Right atrium auricular region (tissue), 2 donors: ENCODE results near the gene AMZ1. TPM values are rescaled to one million over a fixed set of nuclear protein-coding genes. Genes with fewer than 3 reads are reported as not detected.

Source experiments
- DNase-seq: peaks from one replicate; pipeline ENCODE4 v3.0.0-alpha.2; 2019; ENCODE audit warnings: low spot score
- H3K27ac ChIP-seq, 2 donors: fragments of 200-600 bp; sonication (generic); 1 replicate in 1 of 2; 2 replicates in 1 of 2; pipeline ENCODE4 v1.5.1; 2016 to 2019
- H3K27me3 ChIP-seq, 2 donors: fragments of 200-600 bp; sonication (generic); one replicate each; pipeline versions ENCODE4 v1.5.1 to v1.6.0; 2017 to 2019
- H3K36me3 ChIP-seq: fragments of 200-600 bp; sonication (generic); one replicate; pipeline ENCODE4 v1.5.1; 2016
- H3K4me1 ChIP-seq, 2 donors: fragments of 200-600 bp; sonication (generic); one replicate each; pipeline versions ENCODE4 v1.5.1 to v1.6.0; 2017 to 2019
- H3K4me3 ChIP-seq, 2 donors: fragments of 200-600 bp; sonication (generic); 1 replicate in 1 of 2; 2 replicates in 1 of 2; pipeline ENCODE4 v1.5.1; 2017 to 2019; ENCODE audit warnings: mild to moderate bottlenecking in 1 of 2, moderate library complexity in 1 of 2
- H3K9me3 ChIP-seq, 2 donors: fragments of 200-600 bp; sonication (generic); one replicate each; pipeline ENCODE4 v1.5.1; 2019
- total RNA-seq, 2 donors: library from RNA; depleted of rRNA; stranded (reverse); fragments of >200 nt; gene quantifications; one replicate each; pipeline ENCODE4 v1.1.0, GENCODE V29; 2016
- TF ChIP-seq, protein P1 (sequence below), 2 donors: fragments of 200-600 bp; sonication (generic); IDR thresholded peaks; one replicate each; pipeline ENCODE4 v1.5.1; 2019; ENCODE audit warnings: antibody characterized with exemption in 2 of 2

The AMZ1 gene
- total RNA-seq, 2 donors from 2014 or later: 0.07 TPM; not detected in 1

DNA sequence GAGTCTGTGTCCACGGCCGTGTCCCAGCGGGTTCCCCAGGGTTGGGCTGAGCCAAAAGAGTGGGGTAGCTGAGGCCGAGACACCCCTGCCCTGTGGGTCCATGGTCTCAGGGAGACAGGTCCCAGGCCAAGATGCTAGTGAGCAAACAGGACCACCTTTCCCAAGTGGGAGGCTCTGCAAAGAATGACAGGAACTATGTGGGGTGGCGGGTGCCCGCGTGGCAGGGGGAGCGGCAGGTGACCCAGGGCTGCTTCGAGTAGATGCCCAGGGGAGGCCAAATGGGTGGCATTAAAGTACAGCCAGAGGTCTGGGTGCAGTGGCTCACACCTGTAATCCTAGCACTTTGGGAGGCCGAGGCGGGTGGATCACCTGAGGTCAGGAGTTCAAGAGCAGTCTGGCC is 38.0 kb upstream of the AMZ1 start:
- Histone ChIP-seq H3K27me3 (no peaks in the 10 kb centered on the region), H3K4me1 (peaks cover 0 to 3% of the 10 kb centered on the region in 2 donors), H3K27ac (no peak overlapping the region), H3K9me3 (no peaks in the 10 kb centered on the region), H3K36me3 (peaks cover 22% of the 10 kb centered on the region), H3K4me3 (no peak overlapping the region)
- TF ChIP-seq, protein P1, sequence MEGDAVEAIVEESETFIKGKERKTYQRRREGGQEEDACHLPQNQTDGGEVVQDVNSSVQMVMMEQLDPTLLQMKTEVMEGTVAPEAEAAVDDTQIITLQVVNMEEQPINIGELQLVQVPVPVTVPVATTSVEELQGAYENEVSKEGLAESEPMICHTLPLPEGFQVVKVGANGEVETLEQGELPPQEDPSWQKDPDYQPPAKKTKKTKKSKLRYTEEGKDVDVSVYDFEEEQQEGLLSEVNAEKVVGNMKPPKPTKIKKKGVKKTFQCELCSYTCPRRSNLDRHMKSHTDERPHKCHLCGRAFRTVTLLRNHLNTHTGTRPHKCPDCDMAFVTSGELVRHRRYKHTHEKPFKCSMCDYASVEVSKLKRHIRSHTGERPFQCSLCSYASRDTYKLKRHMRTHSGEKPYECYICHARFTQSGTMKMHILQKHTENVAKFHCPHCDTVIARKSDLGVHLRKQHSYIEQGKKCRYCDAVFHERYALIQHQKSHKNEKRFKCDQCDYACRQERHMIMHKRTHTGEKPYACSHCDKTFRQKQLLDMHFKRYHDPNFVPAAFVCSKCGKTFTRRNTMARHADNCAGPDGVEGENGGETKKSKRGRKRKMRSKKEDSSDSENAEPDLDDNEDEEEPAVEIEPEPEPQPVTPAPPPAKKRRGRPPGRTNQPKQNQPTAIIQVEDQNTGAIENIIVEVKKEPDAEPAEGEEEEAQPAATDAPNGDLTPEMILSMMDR (IDR thresholded peaks at IDR 0.05): no peak
- DNase-seq: no peak

DNA sequence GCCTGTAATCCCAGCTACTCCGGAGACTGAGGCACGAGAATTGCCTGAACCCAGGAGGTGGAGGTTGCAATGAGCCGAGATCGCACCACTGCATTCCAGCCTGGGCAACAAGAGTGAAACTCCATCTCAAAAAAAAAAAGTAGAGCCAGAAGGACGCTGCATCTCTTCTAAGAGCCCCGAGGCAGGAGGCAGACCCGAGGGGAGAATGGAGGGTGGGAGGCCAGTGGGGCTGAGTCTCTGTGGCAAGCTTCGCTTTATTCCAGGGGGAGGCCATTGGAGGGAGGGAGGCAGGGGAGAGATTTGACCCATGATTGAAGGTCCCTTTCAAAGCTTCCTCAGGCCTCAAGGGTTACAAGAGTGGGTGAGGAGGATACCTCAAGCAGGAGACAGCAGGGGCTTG is 37.6 kb upstream of the AMZ1 start:
- TF ChIP-seq, protein P1 (IDR thresholded peaks at IDR 0.05): no peak
- Histone ChIP-seq H3K27me3 (no peaks in the 10 kb centered on the region), H3K27ac (no peak overlapping the region), H3K4me1 (no peaks in the 10 kb centered on the region), H3K4me3 (no peak overlapping the region), H3K36me3 (peaks cover 22% of the 10 kb centered on the region), H3K9me3 (no peaks in the 10 kb centered on the region)
- no peak for DNase-seq

DNA sequence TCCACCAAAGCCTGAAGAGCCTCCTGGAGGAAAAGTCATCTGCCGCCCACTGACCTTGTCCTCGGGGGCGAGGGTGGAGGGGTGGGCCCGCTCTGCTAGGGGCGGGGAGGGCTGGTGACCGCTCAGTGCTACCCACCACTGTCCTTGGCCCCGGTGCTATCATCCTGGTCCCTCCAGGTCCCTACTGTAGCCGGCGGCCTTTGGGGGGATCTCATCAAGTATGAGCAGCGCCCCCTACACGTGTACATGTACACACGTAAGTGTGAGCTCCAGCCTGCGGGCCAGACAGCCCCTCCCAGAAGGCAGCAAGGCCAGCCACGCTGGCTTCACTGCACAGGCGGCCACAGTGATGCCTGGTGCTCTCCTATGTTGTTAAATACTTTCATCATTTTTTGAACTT is 36.7 kb upstream of the AMZ1 start:
- Histone ChIP-seq H3K9me3 (no peaks in the 10 kb centered on the region), H3K27me3 (no peaks in the 10 kb centered on the region), H3K4me3 (no peak overlapping the region), H3K27ac (no peak overlapping the region), H3K36me3 (peaks cover 25% of the 10 kb centered on the region), H3K4me1 (no peaks in the 10 kb centered on the region)
- TF ChIP-seq, protein P1 (IDR thresholded peaks at IDR 0.05): no peak
- no peak for DNase-seq

DNA sequence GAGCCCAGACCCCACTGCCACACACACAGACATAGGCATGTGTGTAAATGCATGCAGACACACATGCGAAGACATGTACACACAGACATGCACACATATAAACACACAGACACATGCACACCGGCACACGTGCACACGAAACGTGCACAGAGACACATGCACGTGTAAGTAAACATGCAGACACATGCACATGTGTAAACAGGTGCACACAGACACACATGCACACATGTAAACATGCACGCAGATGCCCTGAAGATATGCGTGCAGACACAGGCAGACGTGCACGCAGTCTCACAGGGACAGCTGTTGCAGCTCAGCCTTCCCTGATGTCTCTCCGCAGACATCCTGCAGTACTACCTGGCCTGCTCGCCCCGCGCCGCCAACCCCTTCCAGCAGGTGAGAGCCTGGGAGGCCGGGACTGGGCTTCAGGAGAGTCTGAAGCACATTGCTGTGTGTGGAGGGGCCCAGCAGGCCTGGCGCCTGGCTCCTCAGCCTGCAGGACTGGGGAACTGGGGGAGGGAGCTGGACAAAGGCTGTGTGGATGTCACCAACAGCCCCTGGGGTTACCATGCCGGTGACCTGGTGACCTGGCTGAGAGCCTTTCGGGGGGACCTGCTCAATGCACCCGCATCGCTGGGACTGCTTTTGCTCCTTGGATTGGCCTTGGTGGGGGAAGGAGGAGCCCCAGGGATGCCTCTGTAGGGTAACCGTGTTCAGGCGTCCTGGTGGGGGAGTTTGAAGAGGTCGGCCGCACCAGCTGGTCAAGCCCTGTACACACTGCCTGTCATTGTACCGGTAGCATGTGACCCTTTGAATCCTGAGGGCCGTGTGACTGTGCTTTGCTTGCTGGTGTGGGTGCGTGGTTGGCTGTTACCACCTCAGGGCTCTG is 35.9 kb upstream of the AMZ1 start:
- no peaks in the 10 kb centered on the region for H3K9me3 ChIP-seq
- no peaks in the 10 kb centered on the region for H3K4me1 ChIP-seq
- no peak overlapping the region for H3K4me3 ChIP-seq
- H3K27me3 ChIP-seq: no peaks in the 10 kb centered on the region
- H3K27ac ChIP-seq: no peak overlapping the region
- TF ChIP-seq, protein P1 (IDR thresholded peaks at IDR 0.05): no peak
- no peak for DNase-seq
- peaks cover 29% of the 10 kb centered on the region for H3K36me3 ChIP-seq

DNA sequence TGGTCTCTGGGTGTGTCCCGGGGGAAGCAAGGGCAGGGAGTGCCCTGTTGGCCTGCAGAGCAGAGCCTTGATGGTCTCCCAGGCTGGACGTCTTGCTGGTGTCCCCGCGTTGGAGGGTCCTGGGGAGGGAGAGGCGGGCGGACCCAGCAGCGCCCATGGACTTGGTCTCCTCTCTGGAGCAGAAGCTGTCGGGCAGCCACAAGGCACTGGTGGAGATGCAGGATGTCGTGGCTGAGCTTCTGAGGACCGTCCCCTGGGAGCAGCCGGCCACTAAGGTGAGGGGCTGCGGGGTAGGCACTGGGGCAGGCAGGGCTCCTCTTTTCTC is 35.3 kb upstream of the AMZ1 start:
- Histone ChIP-seq H3K4me1 (no peaks in the 10 kb centered on the region), H3K27me3 (no peaks in the 10 kb centered on the region), H3K27ac (no peak overlapping the region), H3K4me3 (no peak overlapping the region), H3K36me3 (peaks cover 23% of the 10 kb centered on the region), H3K9me3 (no peaks in the 10 kb centered on the region)
- TF ChIP-seq, protein P1 (IDR thresholded peaks at IDR 0.05): no peak
- no peak for DNase-seq

DNA sequence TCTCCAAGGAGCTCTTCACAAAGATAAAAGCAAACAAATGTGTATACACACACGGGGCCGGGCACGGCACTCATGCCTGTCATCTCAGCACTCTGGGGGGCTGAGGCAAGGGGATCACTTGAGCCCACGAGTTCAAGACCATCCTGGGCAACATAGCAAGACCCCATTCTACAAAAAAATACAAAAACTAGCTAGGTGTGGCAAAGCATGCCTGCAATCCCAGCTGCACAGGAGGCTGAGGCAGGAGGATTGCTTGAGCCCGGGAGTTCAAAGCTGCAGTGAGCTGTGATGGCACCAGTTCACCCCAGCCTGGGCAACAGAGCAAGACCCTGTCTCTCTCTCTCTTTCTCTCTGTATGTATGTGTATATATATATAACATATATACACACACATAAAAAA is 33.9 kb upstream of the AMZ1 start:
- peaks cover 13% of the 10 kb centered on the region for H3K36me3 ChIP-seq
- H3K9me3 ChIP-seq: no peaks in the 10 kb centered on the region
- no peak overlapping the region for H3K4me3 ChIP-seq
- no peak overlapping the region for H3K27ac ChIP-seq
- DNase-seq: no peak
- TF ChIP-seq, protein P1 (IDR thresholded peaks at IDR 0.05): no peak
- no peaks in the 10 kb centered on the region for H3K27me3 ChIP-seq
- no peaks in the 10 kb centered on the region for H3K4me1 ChIP-seq
